PC-9 (cell line): ENCODE data around the gene NOA1. TPM values are rescaled to one million over a fixed set of nuclear protein-coding genes. Genes with fewer than 3 reads are reported as not detected.

Experiments used
- BruUV-seq: library from RNA; stranded (reverse); fragments of 400-500 nt; replicated peaks from 2 replicates; lab custom pipeline; 2021; lab: Mats Ljungman, UMichigan
- CTCF ChIA-PET: fragments of 300-600 bp; sonication (Branson Sonifier 250); formaldehyde crosslinking; loops from one replicate; lab custom pipeline; 2022; ENCODE audit warnings: antibody characterized with exemption; lab: Charles Lee
- POLR2A ChIA-PET: fragments of 300-600 bp; sonication (Branson Sonifier 250); formaldehyde crosslinking; loops from one replicate; lab custom pipeline; 2022; ENCODE audit warnings: antibody characterized with exemption; ENCODE audit not compliant: unreplicated experiment; lab: Charles Lee
- DNase-seq, 2 experiments: peaks; one replicate each; pipeline versions ENCODE4 v3.0.0 to v3.0.0-alpha.2; 2015 to 2022; ENCODE audit warnings: mixed read lengths in 1 of 2
- H2AFZ ChIP-seq: fragments of 200-600 bp; sonication (generic); 2 replicates; pipeline ENCODE4 v1.8.1; 2017; ENCODE audit warnings: antibody characterized with exemption
- H3F3A ChIP-seq: fragments of 200-600 bp; sonication (generic); 2 replicates; pipeline ENCODE4 v1.8.1; 2017; ENCODE audit warnings: antibody characterized with exemption, mild to moderate bottlenecking, low read depth; ENCODE audit not compliant: insufficient read depth
- H3K27ac ChIP-seq: fragments of 200-600 bp; sonication (generic); 2 replicates; pipeline ENCODE4 v1.6.1; 2016; ENCODE audit warnings: mixed run types
- H3K27me3 ChIP-seq: fragments of 200-600 bp; sonication (generic); 2 replicates; pipeline ENCODE4 v1.6.1; 2016; ENCODE audit warnings: low read depth, mixed run types; ENCODE audit not compliant: insufficient read depth
- H3K36me3 ChIP-seq: fragments of 200-600 bp; sonication (generic); 2 replicates; pipeline ENCODE4 v1.6.1; 2016; ENCODE audit warnings: low read depth, mixed run types
- H3K4me1 ChIP-seq: fragments of 200-600 bp; sonication (generic); replicated peaks from 2 replicates; pipeline ENCODE4 v1.6.1; 2016; ENCODE audit warnings: mixed run types; ENCODE audit not compliant: insufficient read depth
- H3K4me2 ChIP-seq: fragments of 200-600 bp; sonication (generic); 2 replicates; pipeline ENCODE4 v1.6.1; 2017; ENCODE audit warnings: mixed run types
- H3K4me3 ChIP-seq: fragments of 200-600 bp; sonication (generic); 2 replicates; pipeline ENCODE4 v1.6.1; 2016; ENCODE audit warnings: mixed run types
- H3K79me2 ChIP-seq: fragments of 200-600 bp; sonication (generic); 2 replicates; pipeline ENCODE4 v1.6.1; 2017; ENCODE audit warnings: low read depth, mixed run types
- H3K9me2 ChIP-seq: fragments of 200-600 bp; sonication (generic); 2 replicates; pipeline ENCODE4 v1.8.1; 2017; ENCODE audit warnings: mild to moderate bottlenecking; ENCODE audit not compliant: insufficient read depth
- H3K9me3 ChIP-seq: fragments of 200-600 bp; sonication (generic); 2 replicates; pipeline ENCODE4 v1.8.1; 2016; ENCODE audit warnings: low read depth; ENCODE audit not compliant: insufficient read depth
- H4K20me1 ChIP-seq: fragments of 200-600 bp; sonication (generic); 2 replicates; pipeline ENCODE4 v1.8.1; 2017; ENCODE audit not compliant: insufficient read depth
- CTCF ChIP-seq: fragments of 200-600 bp; sonication (generic); conservative IDR thresholded peaks from 2 replicates; pipeline ENCODE4 v1.6.1; 2017; ENCODE audit warnings: mixed run types, antibody characterized with exemption, mild to moderate bottlenecking, moderate library complexity
- EZH2 ChIP-seq: fragments of 200-600 bp; sonication (generic); IDR thresholded peaks from 2 replicates; pipeline ENCODE4 v1.8.0; 2017; ENCODE audit warnings: antibody characterized with exemption, low read depth
- intact Hi-C: fragments of 100-400 bp; cut with micrococcal nuclease; formaldehyde crosslinking; loops from one replicate; pipeline ENCODE4 v1.10.0; 2022; ENCODE audit not compliant: unreplicated experiment
- total RNA-seq: library from RNA; stranded (reverse); gene quantifications from 2 replicates; pipeline ENCODE4 v1.2.3, GENCODE V29; 2021

NOA1 gene
- total RNA-seq, 1 experiment from 2014 or later: 24.1 TPM

- TF ChIP-seq CTCF (no peak), EZH2 (no peak)
- H3F3A ChIP-seq: no peaks in the 10 kb centered on the region
- intact Hi-C loops: no loop called here
- H3K4me1 ChIP-seq: no peaks in the 10 kb centered on the region
- H3K9me3 ChIP-seq: no peaks in the 10 kb centered on the region
- no peaks in the 10 kb centered on the region for H3K27me3 ChIP-seq
- H4K20me1 ChIP-seq: peaks cover 10% of the 10 kb centered on the region; the same call in 1 of the 2 replicates
- ChIA-PET CTCF (no interaction called here), POLR2A (interaction anchor here (0.5 kb wide), 1 partner anchor 21 kb away, joined by 8 read pairs; the partner anchor contains the start of gene POLR2B)
- no peaks in the 10 kb centered on the region for H3K79me2 ChIP-seq
- no TSS peak for BruUV-seq
- H3K36me3 ChIP-seq: peaks cover 5% of the 10 kb centered on the region; the same call in 1 of the 2 replicates
- H2AFZ ChIP-seq: no peak overlapping the region
- no peaks in the 10 kb centered on the region for H3K9me2 ChIP-seq
- H3K27ac ChIP-seq: no peak overlapping the region
- no peak overlapping the region for H3K4me3 ChIP-seq
- no peak for DNase-seq
- no peak overlapping the region for H3K4me2 ChIP-seq
These were observed 22.3 kb upstream of the NOA1 start for GRCh38 chr4:56999751-57000150.

GRCh38 chr4:56995525-56995924 lies 18.1 kb upstream of the NOA1 start:
- Histone ChIP-seq H2AFZ (no peak overlapping the region), H4K20me1 (peaks cover 10% of the 10 kb centered on the region), H3K4me1 (no peaks in the 10 kb centered on the region), H3K27ac (no peak overlapping the region), H3K9me3 (no peaks in the 10 kb centered on the region), H3K79me2 (0 out of 2 replicates have a peak, but pooled peaks cover 13% of the 10 kb centered on the region), H3K4me2 (no peak overlapping the region), H3K36me3 (peaks cover 12% of the 10 kb centered on the region), H3F3A (no peaks in the 10 kb centered on the region), H3K4me3 (no peak overlapping the region), H3K9me2 (no peaks in the 10 kb centered on the region), H3K27me3 (no peaks in the 10 kb centered on the region)
- no peak for DNase-seq
- intact Hi-C loops: no loop called here
- TF ChIP-seq EZH2 (no peak), CTCF (no peak)
- ChIA-PET POLR2A (no interaction called here), CTCF (no interaction called here)
- no TSS peak for BruUV-seq

- Histone ChIP-seq H3K9me2 (no peaks in the 10 kb centered on the region), H3K27me3 (no peaks in the 10 kb centered on the region), H3F3A (no peaks in the 10 kb centered on the region), H4K20me1 (peaks cover 14% of the 10 kb centered on the region), H3K36me3 (peaks cover 11% of the 10 kb centered on the region), H3K79me2 (peaks cover 39% of the 10 kb centered on the region), H2AFZ (no peak overlapping the region), H3K9me3 (no peaks in the 10 kb centered on the region), H3K4me2 (no peak overlapping the region), H3K4me1 (no peaks in the 10 kb centered on the region), H3K4me3 (no peak overlapping the region), H3K27ac (no peak overlapping the region)
- ChIA-PET CTCF (interaction anchor here (0.6 kb wide), 1 partner anchor 70 kb away, joined by 4 read pairs; no protein-coding TSS in a partner anchor), POLR2A (no interaction called here)
- no TSS peak for BruUV-seq
- no peak for TF ChIP-seq EZH2
- no peak for TF ChIP-seq CTCF
- intact Hi-C loops: no loop called here
- DNase-seq: no peak
These were observed 12.9 kb upstream of the NOA1 start for GRCh38 chr4:56990109-56990905.
